Endothelial cell of umbilical vein (primary cell): Measurements from ENCODE around the gene CAMKV.

Experiments
- CTCF ChIP-seq, 2 donors: IDR thresholded peaks; 1 replicate in 1 of 2; 2 replicates in 1 of 2; pipeline ENCODE4 v1.5.1; 2011; ENCODE audit warnings: low read length in 2 of 2, mild to moderate bottlenecking in 2 of 2, moderate library complexity in 2 of 2, control low read depth in 1 of 2, inconsistent platforms in 1 of 2, low read depth in 1 of 2; ENCODE audit not compliant: insufficient read depth in 1 of 2; ENCODE audit errors: extremely low read depth in 1 of 2
- POLR2AphosphoS5 ChIP-seq: IDR thresholded peaks from 2 replicates; pipeline ENCODE4 v1.6.1; 2012; ENCODE audit warnings: low read depth, mild to moderate bottlenecking, control low read depth, low read length, moderate library complexity; ENCODE audit not compliant: insufficient read depth

DNA sequence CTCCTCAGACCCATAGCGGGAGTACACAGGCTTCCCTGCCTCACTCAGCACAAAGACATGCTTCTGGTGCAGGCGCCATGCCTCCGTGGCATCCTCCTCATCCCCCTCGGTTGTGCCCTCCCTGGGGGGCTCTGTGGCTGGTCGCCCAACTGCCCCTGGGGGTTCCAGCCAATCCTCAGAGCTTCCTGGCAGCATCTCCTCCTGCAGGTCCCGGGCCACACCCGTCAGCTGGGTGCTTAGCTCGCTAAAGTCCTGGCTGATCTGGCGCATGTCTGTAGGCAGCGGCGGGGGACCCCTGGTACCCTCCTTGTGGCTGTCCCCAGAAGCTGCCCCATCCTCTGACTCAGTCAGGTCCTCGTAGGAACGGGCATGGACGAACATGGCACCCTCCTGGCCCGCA, 41.9 kb upstream of the CAMKV start:
- TF ChIP-seq CTCF (IDR thresholded peaks at IDR 0.05; ENCODE audit: extremely low read depth in 1 of 2, insufficient read depth in 1 of 2, low read depth in 1 of 2, low read length in 2 of 2) (no peak), POLR2AphosphoS5 (no peak)
